Heart left ventricle (tissue), 13 donors: Measurements from ENCODE around the gene TMEM271.

Experiments used
- POLR2A ChIP-seq, 2 donors: fragments of 450-650 bp; IDR thresholded peaks; one replicate each; pipeline ENCODE4 v1.6.1; 2017; ENCODE audit warnings: antibody characterized with exemption in 2 of 2, mild to moderate bottlenecking in 2 of 2, moderate library complexity in 2 of 2
- TF ChIP-seq, protein P1 (sequence below), 12 donors: fragments of 200-600 bp; sonication (generic) in 4 of 12; IDR thresholded peaks; one replicate each; pipeline versions ENCODE4 v1.5.0 to v1.8.0; 2018 to 2022; ENCODE audit warnings: antibody characterized with exemption in 12 of 12, mild to moderate bottlenecking in 5 of 12
- donor health status: ischemic (EF 13 %, LVEDD 7.1; RV severe dilation, severe dysfunction).
- donor health status: DM: no; HTN: yes; CAD: no.
- donor health status: DM: no; HTN: no; CAD: no.
- donor health status: ischemic (EF 25% LVEDD 6.9; RV normal size, moderate dysfunction).
- donor health status: ischemic (EF 25% LVEDD 5.7; RV mildly dilated, moderate dysfunction).
- donor health status: ischemic (EF 35%, LVEDD 5.7; RV mildly dilated, moderate dysfunction).
- donor health status: nonischemic (EF 11% LVEDD 7.7; RV severe dilation, severe dysfunction).
- donor health status: DM: yes; HTN: yes; CAD: no.
- donor health status: PGD.
- donor health status: ischemic (EF 29% LVEDD 5.4; RV normal size, mild dysfunction).
- donor health status: nonischemic (EF 23%, LVEDD 6.1; RV moderate dilation, normal function).

DNA sequence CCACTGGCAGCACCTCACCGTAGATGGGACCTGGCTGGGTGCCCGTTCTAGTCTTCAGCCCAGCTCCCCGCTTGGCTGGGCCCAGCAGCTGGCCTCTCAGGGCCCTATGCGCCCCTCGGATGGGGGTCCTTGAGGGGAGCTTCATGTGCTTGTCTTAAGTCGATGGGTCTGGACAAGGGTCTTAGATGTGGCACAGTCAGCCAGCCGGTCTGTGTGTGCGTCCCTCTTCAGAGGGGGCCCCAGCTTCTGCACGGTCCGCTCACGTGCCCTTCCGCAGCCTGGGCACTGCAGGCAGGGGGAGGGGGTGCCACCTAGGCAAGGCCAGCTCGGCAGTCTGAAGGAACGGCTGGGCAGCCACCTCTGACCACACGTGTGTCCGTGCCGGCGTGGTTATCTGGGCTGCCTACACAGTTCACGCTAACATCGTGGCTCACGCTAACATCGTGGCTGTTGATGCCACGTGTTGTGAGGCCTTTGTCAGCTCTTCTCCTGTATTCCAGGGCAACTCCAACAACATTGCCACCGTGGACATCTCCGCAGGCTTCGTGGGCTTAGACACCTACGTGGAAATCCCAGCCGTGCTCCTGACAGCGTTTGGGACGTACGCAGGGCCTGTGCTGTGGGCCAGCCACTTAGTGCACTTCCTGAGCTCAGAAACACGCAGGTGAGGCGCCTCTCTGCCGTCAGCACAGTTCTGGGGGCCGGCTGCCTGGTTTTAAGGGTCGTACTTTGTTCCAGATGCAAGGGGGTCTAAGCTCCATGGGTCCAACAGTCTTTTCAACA, 42.6 kb downstream of the TMEM271 start:
- TF ChIP-seq, protein P1, sequence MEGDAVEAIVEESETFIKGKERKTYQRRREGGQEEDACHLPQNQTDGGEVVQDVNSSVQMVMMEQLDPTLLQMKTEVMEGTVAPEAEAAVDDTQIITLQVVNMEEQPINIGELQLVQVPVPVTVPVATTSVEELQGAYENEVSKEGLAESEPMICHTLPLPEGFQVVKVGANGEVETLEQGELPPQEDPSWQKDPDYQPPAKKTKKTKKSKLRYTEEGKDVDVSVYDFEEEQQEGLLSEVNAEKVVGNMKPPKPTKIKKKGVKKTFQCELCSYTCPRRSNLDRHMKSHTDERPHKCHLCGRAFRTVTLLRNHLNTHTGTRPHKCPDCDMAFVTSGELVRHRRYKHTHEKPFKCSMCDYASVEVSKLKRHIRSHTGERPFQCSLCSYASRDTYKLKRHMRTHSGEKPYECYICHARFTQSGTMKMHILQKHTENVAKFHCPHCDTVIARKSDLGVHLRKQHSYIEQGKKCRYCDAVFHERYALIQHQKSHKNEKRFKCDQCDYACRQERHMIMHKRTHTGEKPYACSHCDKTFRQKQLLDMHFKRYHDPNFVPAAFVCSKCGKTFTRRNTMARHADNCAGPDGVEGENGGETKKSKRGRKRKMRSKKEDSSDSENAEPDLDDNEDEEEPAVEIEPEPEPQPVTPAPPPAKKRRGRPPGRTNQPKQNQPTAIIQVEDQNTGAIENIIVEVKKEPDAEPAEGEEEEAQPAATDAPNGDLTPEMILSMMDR (IDR thresholded peaks at IDR 0.05), result no peak
- TF ChIP-seq POLR2A (IDR thresholded peaks at IDR 0.05), result no peak
